SK-N-SH treated with all-trans-retinoic acid at 6 μM for 48 hours (cell line): ENCODE data around the gene POLR2B.

Source experiments
- ATAC-seq: fragments of 200-7000 bp; cut with Tn5 transposase; 3 replicates; pipeline ENCODE4 v1.9.1; 2020; ENCODE audit warnings: mild to moderate bottlenecking, moderate library complexity
- ARNTL ChIP-seq: fragments of 450-650 bp; formaldehyde crosslinking; IDR thresholded peaks from 2 replicates; pipeline ENCODE4 v1.5.0; 2020; ENCODE audit warnings: low read depth, mild to moderate bottlenecking, moderate library complexity, borderline replicate concordance
- BACH2 ChIP-seq: fragments of 250-450 bp; sonication (Bioruptor Pico); IDR thresholded peaks from 2 replicates; pipeline ENCODE4 v1.9.0; 2021; ENCODE audit warnings: mild to moderate bottlenecking, borderline replicate concordance
- CSDC2 ChIP-seq: fragments of 250-450 bp; sonication (Bioruptor Pico); IDR thresholded peaks from 2 replicates; pipeline ENCODE4 v1.5.0; 2020; ENCODE audit warnings: mild to moderate bottlenecking, moderate library complexity
- GLIS3 ChIP-seq: fragments of 250-450 bp; sonication (Bioruptor Pico); IDR thresholded peaks from 2 replicates; pipeline ENCODE4 v1.5.0; 2020; ENCODE audit warnings: mild to moderate bottlenecking, moderate library complexity
- ISL1 ChIP-seq: fragments of 250-450 bp; sonication (Bioruptor Pico); IDR thresholded peaks from 2 replicates; pipeline ENCODE4 v2.1.2; 2022; ENCODE audit warnings: mild to moderate bottlenecking, moderate library complexity
- OSR1 ChIP-seq: fragments of 250-450 bp; sonication (Bioruptor Pico); IDR thresholded peaks from 2 replicates; pipeline ENCODE4 v1.8.0; 2022; ENCODE audit warnings: moderate library complexity, mild to moderate bottlenecking, inconsistent platforms
- PPARA ChIP-seq: fragments of 250-450 bp; sonication (Bioruptor Pico); IDR thresholded peaks from 2 replicates; pipeline ENCODE4 v1.5.0; 2020; ENCODE audit warnings: mild to moderate bottlenecking, borderline replicate concordance
- RARB ChIP-seq: fragments of 250-450 bp; sonication (Bioruptor Pico); IDR thresholded peaks from 2 replicates; pipeline ENCODE4 v1.8.0; 2021; ENCODE audit warnings: mild to moderate bottlenecking, moderate library complexity
- SNAI2 ChIP-seq: fragments of 250-450 bp; sonication (Bioruptor Pico); IDR thresholded peaks from 2 replicates; pipeline ENCODE4 v1.5.0; 2020; ENCODE audit warnings: mild to moderate bottlenecking, moderate library complexity
- TCF4 ChIP-seq: fragments of 250-450 bp; sonication (Bioruptor Pico); IDR thresholded peaks from 2 replicates; pipeline ENCODE4 v1.8.0; 2021; ENCODE audit warnings: mild to moderate bottlenecking, moderate library complexity, borderline replicate concordance
- TOX ChIP-seq: fragments of 250-450 bp; sonication (Bioruptor Pico); IDR thresholded peaks from 2 replicates; pipeline ENCODE4 v1.8.0; 2021; ENCODE audit warnings: mild to moderate bottlenecking, moderate library complexity, borderline replicate concordance
- ZC3H10 ChIP-seq: fragments of 250-450 bp; sonication (Bioruptor Pico); IDR thresholded peaks from 2 replicates; pipeline ENCODE4 v1.5.1; 2021; ENCODE audit warnings: mild to moderate bottlenecking, moderate library complexity
- ZFP3 ChIP-seq: fragments of 250-450 bp; sonication (Bioruptor Pico); IDR thresholded peaks from 2 replicates; pipeline ENCODE4 v1.5.0; 2020; ENCODE audit warnings: mild to moderate bottlenecking, moderate library complexity
- ZFP30 ChIP-seq: fragments of 450-650 bp; formaldehyde crosslinking; IDR thresholded peaks from 2 replicates; pipeline ENCODE4 v1.5.0; 2022; ENCODE audit warnings: mild to moderate bottlenecking, moderate library complexity
- ZNF565 ChIP-seq: fragments of 450-650 bp; formaldehyde crosslinking; conservative IDR thresholded peaks from 2 replicates; pipeline ENCODE4 v1.5.0; 2020; ENCODE audit warnings: low read depth, mild to moderate bottlenecking, moderate library complexity
- ZNF70 ChIP-seq: fragments of 450-650 bp; formaldehyde crosslinking; IDR thresholded peaks from 2 replicates; pipeline ENCODE4 v1.5.0; 2020; ENCODE audit warnings: mild to moderate bottlenecking, moderate library complexity
- ZNF8 ChIP-seq: fragments of 450-650 bp; formaldehyde crosslinking; IDR thresholded peaks from 2 replicates; pipeline ENCODE4 v1.5.0; 2020; ENCODE audit warnings: mild to moderate bottlenecking, moderate library complexity
- TF ChIP-seq, protein P1 (sequence below): fragments of 250-450 bp; sonication (Bioruptor Pico); IDR thresholded peaks from 2 replicates; pipeline ENCODE4 v1.5.1; 2021; ENCODE audit warnings: mild to moderate bottlenecking, moderate library complexity
- TF ChIP-seq, protein P2 (sequence below): fragments of 250-450 bp; sonication (Bioruptor Pico); IDR thresholded peaks from 2 replicates; pipeline ENCODE4 v1.8.0; 2020; ENCODE audit warnings: mild to moderate bottlenecking, moderate library complexity, borderline replicate concordance
- TF ChIP-seq, protein P3 (sequence below): fragments of 250-450 bp; sonication (Bioruptor Pico); IDR thresholded peaks from 2 replicates; pipeline ENCODE4 v1.8.0; 2021; ENCODE audit warnings: low read depth, mild to moderate bottlenecking, moderate library complexity, borderline replicate concordance
- TF ChIP-seq, protein P4 (sequence below): fragments of 250-450 bp; sonication (Bioruptor Pico); IDR thresholded peaks from 2 replicates; pipeline ENCODE4 v1.5.1; 2020; ENCODE audit warnings: low read depth, mild to moderate bottlenecking, moderate library complexity
- TF ChIP-seq, protein P5 (sequence below): fragments of 250-450 bp; sonication (Bioruptor Pico); IDR thresholded peaks from 2 replicates; pipeline ENCODE4 v1.5.0; 2020; ENCODE audit warnings: mild to moderate bottlenecking, moderate library complexity

POLR2B gene

DNA sequence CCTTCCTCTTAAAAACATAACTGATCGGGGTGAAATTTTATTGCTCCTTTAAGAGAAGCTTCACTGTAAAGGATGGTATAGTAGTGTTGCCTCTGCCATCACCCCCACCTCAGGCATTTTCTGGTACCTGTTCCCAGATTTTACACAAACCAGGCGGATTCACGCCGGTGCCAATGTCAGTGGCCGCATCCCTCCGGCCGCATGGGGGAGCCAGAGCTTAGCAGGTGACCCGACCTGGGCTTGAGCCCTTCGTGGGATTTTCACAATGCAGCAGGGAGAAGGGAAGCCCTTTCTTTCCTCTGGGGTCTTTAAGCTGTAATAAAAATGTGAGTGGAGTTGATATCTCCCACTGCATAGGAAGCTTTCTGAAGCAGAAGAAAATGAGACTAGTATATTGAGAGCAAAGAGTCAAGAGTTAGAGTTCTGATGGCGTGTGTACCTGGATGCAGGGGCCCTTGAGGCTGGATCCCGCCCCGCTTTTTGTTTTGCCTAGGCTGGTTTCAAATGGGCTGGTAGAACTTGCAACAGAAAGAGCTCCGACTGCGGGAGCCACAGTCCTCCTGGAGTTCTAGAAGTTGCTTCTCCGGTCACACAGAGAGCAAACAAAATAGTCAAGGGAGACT lies 59.4 kb downstream of the POLR2B start:
- TF ChIP-seq, protein P1, sequence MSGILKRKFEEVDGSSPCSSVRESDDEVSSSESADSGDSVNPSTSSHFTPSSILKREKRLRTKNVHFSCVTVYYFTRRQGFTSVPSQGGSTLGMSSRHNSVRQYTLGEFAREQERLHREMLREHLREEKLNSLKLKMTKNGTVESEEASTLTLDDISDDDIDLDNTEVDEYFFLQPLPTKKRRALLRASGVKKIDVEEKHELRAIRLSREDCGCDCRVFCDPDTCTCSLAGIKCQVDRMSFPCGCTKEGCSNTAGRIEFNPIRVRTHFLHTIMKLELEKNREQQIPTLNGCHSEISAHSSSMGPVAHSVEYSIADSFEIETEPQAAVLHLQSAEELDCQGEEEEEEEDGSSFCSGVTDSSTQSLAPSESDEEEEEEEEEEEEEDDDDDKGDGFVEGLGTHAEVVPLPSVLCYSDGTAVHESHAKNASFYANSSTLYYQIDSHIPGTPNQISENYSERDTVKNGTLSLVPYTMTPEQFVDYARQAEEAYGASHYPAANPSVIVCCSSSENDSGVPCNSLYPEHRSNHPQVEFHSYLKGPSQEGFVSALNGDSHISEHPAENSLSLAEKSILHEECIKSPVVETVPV (CRISPR knock-in tag), result no peak
- TF ChIP-seq PPARA (CRISPR knock-in tag) (no peak), GLIS3 (CRISPR knock-in tag) (no peak), BACH2 (CRISPR knock-in tag) (no peak), ZC3H10 (CRISPR knock-in tag) (no peak), SNAI2 (no peak), ZNF70 (no peak), ZFP30 (CRISPR knock-in tag) (no peak), ZFP3 (CRISPR knock-in tag) (no peak), ARNTL (CRISPR knock-in tag) (no peak), CSDC2 (CRISPR knock-in tag) (no peak), ZNF565 (CRISPR knock-in tag) (no peak), OSR1 (CRISPR knock-in tag) (no peak), ZNF8 (CRISPR knock-in tag) (no peak), RARB (CRISPR knock-in tag) (no peak), TCF4 (CRISPR knock-in tag) (no peak)
- TF ChIP-seq, protein P2, sequence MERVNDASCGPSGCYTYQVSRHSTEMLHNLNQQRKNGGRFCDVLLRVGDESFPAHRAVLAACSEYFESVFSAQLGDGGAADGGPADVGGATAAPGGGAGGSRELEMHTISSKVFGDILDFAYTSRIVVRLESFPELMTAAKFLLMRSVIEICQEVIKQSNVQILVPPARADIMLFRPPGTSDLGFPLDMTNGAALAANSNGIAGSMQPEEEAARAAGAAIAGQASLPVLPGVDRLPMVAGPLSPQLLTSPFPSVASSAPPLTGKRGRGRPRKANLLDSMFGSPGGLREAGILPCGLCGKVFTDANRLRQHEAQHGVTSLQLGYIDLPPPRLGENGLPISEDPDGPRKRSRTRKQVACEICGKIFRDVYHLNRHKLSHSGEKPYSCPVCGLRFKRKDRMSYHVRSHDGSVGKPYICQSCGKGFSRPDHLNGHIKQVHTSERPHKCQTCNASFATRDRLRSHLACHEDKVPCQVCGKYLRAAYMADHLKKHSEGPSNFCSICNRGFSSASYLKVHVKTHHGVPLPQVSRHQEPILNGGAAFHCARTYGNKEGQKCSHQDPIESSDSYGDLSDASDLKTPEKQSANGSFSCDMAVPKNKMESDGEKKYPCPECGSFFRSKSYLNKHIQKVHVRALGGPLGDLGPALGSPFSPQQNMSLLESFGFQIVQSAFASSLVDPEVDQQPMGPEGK (CRISPR knock-in tag), result no peak
- TF ChIP-seq, protein P3, sequence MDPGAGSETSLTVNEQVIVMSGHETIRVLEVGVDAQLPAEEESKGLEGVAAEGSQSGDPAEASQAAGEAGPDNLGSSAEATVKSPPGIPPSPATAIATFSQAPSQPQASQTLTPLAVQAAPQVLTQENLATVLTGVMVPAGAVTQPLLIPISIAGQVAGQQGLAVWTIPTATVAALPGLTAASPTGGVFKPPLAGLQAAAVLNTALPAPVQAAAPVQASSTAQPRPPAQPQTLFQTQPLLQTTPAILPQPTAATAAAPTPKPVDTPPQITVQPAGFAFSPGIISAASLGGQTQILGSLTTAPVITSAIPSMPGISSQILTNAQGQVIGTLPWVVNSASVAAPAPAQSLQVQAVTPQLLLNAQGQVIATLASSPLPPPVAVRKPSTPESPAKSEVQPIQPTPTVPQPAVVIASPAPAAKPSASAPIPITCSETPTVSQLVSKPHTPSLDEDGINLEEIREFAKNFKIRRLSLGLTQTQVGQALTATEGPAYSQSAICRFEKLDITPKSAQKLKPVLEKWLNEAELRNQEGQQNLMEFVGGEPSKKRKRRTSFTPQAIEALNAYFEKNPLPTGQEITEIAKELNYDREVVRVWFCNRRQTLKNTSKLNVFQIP (CRISPR knock-in tag), result no peak
- TF ChIP-seq, protein P4, sequence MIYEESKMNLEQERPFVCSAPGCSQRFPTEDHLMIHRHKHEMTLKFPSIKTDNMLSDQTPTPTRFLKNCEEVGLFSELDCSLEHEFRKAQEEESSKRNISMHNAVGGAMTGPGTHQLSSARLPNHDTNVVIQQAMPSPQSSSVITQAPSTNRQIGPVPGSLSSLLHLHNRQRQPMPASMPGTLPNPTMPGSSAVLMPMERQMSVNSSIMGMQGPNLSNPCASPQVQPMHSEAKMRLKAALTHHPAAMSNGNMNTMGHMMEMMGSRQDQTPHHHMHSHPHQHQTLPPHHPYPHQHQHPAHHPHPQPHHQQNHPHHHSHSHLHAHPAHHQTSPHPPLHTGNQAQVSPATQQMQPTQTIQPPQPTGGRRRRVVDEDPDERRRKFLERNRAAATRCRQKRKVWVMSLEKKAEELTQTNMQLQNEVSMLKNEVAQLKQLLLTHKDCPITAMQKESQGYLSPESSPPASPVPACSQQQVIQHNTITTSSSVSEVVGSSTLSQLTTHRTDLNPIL, result no peak
- TF ChIP-seq, protein P5, sequence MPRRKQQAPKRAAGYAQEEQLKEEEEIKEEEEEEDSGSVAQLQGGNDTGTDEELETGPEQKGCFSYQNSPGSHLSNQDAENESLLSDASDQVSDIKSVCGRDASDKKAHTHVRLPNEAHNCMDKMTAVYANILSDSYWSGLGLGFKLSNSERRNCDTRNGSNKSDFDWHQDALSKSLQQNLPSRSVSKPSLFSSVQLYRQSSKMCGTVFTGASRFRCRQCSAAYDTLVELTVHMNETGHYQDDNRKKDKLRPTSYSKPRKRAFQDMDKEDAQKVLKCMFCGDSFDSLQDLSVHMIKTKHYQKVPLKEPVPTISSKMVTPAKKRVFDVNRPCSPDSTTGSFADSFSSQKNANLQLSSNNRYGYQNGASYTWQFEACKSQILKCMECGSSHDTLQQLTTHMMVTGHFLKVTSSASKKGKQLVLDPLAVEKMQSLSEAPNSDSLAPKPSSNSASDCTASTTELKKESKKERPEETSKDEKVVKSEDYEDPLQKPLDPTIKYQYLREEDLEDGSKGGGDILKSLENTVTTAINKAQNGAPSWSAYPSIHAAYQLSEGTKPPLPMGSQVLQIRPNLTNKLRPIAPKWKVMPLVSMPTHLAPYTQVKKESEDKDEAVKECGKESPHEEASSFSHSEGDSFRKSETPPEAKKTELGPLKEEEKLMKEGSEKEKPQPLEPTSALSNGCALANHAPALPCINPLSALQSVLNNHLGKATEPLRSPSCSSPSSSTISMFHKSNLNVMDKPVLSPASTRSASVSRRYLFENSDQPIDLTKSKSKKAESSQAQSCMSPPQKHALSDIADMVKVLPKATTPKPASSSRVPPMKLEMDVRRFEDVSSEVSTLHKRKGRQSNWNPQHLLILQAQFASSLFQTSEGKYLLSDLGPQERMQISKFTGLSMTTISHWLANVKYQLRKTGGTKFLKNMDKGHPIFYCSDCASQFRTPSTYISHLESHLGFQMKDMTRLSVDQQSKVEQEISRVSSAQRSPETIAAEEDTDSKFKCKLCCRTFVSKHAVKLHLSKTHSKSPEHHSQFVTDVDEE (CRISPR knock-in tag), result no peak

DNA sequence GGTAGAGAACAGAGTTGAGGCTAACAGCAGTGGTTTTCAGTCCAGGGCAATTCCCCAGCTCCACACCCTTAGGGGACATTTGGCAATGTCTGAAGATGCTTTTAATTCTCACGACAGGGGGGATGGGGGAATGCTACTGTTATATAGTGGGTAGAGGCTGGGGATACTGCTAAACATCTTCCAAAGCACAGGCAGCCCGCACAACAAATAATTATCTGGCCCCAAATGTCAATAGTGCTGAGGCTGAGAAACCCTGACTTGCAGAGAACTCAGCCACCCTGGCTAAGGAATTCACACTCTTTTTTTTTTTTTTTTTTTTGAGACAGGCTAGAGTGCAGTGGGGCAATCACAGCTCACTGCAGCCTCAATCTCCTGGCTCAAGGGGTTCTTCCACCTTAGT lies 60.6 kb downstream of the POLR2B start:
- TF ChIP-seq OSR1 (CRISPR knock-in tag) (no peak), CSDC2 (CRISPR knock-in tag) (no peak), ISL1 (no peak), TOX (no peak), SNAI2 (no peak), ZNF8 (CRISPR knock-in tag) (no peak), PPARA (CRISPR knock-in tag) (no peak)
- TF ChIP-seq, protein P4, result no peak
- no peak for ATAC-seq

More for the DNA sequence above, 59.4 kb downstream of the POLR2B start:
- peak; percentile 89 for ATAC-seq
